Panc1 (cell line): Measurements from ENCODE around the gene DR1.

Experiments used
- POLR2AphosphoS5 ChIP-seq: IDR thresholded peaks from 2 replicates; pipeline ENCODE4 v1.6.1; 2012; ENCODE audit warnings: mild to moderate bottlenecking, low read depth, low read length, moderate library complexity
- REST ChIP-seq, 2 experiments: IDR thresholded peaks; 2 replicates each; pipeline ENCODE4 v1.6.1; 2011 to 2012; ENCODE audit warnings: low read depth in 2 of 2, control low read depth in 1 of 2, low read length in 1 of 2, mild to moderate bottlenecking in 1 of 2, moderate library complexity in 1 of 2; ENCODE audit not compliant: insufficient read depth in 1 of 2
- TF ChIP-seq, protein P1 (sequence below): fragments of 450-650 bp; IDR thresholded peaks from 2 replicates; pipeline ENCODE4 v1.5.1; 2017; ENCODE audit warnings: mild to moderate bottlenecking

DNA sequence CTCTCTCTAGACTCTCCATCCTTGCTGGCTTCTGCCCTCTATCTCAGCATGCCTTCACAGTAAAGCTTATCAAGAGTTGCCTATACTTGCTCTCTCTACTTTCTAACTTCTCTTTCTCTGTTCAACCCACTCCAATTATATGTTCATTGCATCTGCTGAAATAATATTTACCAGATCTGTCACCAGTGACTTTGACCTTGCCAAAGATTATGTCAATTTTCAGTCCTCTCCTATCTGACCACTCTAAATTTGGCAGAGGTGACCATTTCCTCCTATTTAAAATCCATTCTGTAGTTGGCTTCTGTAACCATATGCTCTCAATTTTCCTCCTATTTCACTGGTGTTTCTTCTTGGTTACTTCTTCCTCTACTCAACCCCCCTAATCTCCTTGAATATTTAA, 38.8 kb upstream of the DR1 start:
- TF ChIP-seq, protein P1, sequence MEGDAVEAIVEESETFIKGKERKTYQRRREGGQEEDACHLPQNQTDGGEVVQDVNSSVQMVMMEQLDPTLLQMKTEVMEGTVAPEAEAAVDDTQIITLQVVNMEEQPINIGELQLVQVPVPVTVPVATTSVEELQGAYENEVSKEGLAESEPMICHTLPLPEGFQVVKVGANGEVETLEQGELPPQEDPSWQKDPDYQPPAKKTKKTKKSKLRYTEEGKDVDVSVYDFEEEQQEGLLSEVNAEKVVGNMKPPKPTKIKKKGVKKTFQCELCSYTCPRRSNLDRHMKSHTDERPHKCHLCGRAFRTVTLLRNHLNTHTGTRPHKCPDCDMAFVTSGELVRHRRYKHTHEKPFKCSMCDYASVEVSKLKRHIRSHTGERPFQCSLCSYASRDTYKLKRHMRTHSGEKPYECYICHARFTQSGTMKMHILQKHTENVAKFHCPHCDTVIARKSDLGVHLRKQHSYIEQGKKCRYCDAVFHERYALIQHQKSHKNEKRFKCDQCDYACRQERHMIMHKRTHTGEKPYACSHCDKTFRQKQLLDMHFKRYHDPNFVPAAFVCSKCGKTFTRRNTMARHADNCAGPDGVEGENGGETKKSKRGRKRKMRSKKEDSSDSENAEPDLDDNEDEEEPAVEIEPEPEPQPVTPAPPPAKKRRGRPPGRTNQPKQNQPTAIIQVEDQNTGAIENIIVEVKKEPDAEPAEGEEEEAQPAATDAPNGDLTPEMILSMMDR: no peak
- no peak for TF ChIP-seq POLR2AphosphoS5
- no peak for TF ChIP-seq REST (IDR thresholded peaks at IDR 0.05; ENCODE audit: insufficient read depth in 1 of 2, low read depth in 2 of 2, low read length in 1 of 2)
